HG02943 (cell line): ENCODE measurements around the gene RAI14.
"Not testable (repeated sequence)": the region's sequence is repeated elsewhere in the genome, so short reads cannot be mapped to it uniquely, and the experiment has no call there.

ENCODE experiments used
- ATAC-seq: cut with Tn5 transposase; IDR thresholded peaks from one replicate; pipeline ENCODE4 v1.9.1; 2021; ENCODE audit warnings: mild to moderate bottlenecking, low read depth, moderate library complexity; ENCODE audit not compliant: unreplicated experiment

RAI14 gene

GRCh38 chr5:34722183-34722582 lies 66.1 kb downstream of the RAI14 start:
- ATAC-seq = no peak

GRCh38 chr5:34724741-34725140 lies 68.6 kb downstream of the RAI14 start:
- ATAC-seq = no peak

- not testable (repeated sequence) for ATAC-seq
Measured at GRCh38 chr5:34727166-34727749, 71.1 kb downstream of the RAI14 start.

- ATAC-seq = no peak
Measured at GRCh38 chr5:34728236-34728635, 72.1 kb downstream of the RAI14 start.

GRCh38 chr5:34731435-34732232 lies 75.5 kb downstream of the RAI14 start:
- no peak for ATAC-seq

- no peak for ATAC-seq
Measured at GRCh38 chr5:34734326-34734725, 78.2 kb downstream of the RAI14 start.

- no peak for ATAC-seq
Measured at GRCh38 chr5:34735491-34736426, 79.6 kb downstream of the RAI14 start.

DNA sequence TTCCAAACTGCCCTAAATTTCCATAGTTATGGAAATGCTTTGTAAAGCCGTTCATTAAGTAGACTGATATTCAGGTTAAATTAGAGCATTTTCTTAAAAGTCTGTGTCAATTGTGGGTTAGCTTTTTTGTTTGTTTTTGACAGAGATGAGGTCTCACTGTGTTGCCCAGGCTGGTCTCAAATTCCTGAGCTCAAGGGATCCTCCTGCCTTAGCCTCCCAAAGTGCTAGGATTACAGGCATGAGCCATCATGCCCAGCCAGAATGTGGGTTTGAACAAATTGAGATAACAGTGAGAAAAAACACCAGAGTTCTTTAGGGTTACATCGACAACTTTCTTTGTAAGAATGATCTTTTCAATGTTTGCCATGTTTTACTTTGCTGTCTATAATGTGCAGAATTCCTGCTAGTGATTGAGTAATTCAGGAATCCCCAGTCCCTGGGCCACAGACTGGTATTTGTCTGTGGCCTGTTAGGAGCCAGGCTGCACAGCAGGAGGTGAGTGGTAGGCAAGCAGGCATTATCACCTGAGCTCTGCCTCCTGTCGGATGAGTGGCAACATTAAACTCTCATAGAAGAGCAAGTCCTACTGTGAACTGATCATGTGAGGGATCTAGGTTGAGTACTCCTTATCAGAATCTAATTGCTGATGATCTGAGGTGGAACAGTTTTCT lies 80.5 kb downstream of the RAI14 start:
- no peak for ATAC-seq

- no peak for ATAC-seq
Measured at GRCh38 chr5:34737731-34738130, 81.6 kb downstream of the RAI14 start.

GRCh38 chr5:34738381-34738780 lies 82.3 kb downstream of the RAI14 start:
- no peak for ATAC-seq

DNA sequence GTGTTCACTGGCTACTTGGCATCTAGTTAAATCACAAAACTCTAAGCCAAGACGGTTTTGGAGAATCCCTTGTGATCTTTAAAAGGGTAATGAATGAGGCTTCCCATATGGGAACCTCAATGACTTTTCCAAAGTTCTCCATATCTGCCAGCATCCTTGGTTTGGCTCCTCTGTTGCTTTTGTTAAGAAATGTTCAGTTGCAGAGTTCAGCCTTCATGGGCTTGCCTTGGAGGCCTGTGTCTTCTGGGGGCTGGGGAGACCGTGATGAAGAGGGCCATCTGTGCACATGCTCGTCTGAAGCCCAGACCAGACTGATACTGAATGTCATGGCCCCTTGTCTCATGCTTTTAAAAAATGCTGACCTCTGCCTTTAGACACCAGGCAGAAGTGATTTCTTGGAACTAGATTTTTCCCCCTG lies 84.3 kb downstream of the RAI14 start:
- ATAC-seq = no peak

DNA sequence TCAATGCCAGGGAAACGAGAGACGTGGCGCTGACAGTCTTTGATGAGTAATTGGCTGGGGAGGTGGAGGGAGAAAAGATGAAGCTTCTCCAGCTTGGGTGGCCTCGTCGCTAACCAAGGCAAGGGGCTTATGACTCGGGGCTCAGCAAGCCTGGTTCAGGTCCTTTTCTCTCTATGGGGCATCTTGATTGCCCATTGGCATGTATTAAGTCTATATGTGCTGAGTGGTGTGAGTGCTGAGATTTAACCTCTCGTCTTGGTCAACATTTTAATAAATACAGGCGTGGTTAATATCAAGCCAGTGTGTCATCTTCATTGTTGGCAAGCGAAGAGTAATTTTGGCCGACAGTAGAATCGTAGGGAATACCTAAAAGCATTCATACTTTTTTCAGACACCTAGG lies 85.9 kb downstream of the RAI14 start:
- no peak for ATAC-seq

- ATAC-seq = no peak
Measured at GRCh38 chr5:34743878-34744277, 87.8 kb downstream of the RAI14 start.

DNA sequence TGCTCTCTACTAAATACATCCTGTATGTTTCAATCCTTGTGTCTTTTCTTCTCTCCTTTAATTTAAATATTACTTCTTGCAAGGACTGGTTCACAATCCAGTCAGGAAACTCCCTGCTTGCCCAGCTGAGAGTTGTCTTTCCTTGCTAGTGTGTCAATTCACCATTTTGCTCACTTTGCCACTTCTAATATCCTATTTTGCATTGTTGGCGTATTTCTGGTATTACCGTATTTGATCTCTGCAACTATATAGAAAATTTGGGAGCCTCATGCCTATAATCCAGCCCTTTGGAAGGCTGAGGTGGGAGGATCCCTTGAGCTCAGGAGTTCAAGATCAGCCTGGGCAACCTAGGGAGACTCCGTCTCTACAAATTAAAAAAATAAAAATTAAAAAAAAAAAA lies 92.3 kb downstream of the RAI14 start:
- ATAC-seq = no peak

- ATAC-seq = no peak
Measured at GRCh38 chr5:34749431-34749873, 93.3 kb downstream of the RAI14 start.

- no peak for ATAC-seq
Measured at GRCh38 chr5:34750206-34750605, 94.1 kb downstream of the RAI14 start.

DNA sequence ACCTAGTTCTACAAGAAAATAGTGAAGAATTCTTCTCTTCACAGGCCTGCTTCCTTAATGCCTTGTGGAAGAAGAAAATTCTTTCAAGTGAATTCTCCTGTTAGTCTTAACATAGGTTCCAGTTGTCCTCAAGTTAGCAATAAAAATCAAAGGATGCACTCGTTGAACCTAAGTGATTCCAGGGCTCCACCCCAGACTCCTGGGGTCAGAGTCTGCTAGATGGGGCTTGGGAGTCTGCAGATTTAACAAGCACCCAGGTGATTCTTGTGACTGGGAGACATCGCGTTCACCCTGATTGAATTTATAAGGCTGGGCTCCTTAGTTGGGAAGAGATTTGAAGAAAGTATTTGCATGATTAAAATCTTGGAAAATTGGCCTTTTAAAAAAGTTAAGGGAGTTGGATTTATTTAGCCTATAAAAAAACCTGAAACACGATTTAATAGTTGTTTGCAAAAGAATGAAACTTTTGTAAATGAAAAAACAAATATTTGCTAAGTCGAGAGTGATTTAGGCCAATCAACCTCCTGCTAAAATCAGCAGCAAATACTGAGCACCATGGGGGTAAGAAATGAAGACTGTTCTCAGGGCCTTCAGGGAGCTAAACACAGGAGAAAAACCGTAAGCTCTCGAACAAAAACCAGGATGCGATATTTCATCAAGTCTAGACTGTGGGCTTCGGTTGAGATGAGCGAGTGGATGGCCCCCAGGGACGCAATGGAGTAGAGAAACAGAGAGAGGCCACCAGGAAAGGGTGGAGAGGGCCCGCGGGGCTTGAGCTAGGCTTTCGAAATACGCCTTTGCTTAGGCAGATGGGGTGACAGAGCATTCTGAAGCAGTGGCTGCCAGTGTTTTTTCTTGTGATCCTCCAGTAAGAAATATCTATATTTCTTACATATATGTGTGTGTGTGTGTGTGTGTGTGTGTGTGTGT lies 95.9 kb downstream of the RAI14 start:
- ATAC-seq = no peak

DNA sequence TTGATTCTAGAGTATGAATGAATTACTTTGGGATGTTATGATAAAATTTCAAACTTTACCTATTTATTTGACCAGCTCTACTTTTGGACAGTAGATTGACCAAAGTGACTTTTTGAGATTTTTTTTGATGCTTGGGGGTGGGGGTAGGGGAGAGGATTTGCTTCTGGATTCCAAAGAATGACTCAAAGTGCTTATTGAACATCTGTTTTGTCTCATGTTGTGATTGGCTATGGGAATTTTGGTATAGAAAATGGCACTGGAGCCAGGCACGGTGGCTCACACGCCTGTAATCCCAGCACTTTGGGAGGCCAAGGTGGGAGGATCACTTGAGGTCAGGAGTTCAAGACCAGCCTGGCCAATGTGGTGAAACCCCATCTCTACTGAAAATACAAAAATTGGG lies 97.1 kb downstream of the RAI14 start:
- not testable (repeated sequence) for ATAC-seq

DNA sequence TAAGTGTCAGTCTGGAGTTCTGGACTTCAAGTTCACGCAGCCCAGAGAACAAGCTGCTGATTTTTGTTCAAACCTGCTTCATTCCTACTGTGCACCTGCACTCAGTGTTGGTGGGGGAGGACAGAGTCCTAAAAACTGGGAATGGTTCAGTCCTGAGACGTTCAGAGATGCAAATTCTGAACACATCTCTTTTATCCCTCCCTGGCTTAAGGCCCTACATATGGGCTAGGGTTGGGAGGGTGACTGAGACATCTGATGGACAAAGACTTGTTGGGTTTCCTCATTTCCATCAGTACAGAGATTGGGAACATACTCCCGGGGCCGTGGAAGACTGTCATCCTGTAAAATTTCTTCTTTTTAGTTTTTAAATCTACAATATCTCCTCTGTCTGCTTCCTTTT lies 99.8 kb downstream of the RAI14 start:
- no peak for ATAC-seq
